Ishikawa (cell line): ENCODE data around the gene MTA1.

Experiments
- CEBPB ChIP-seq: IDR thresholded peaks from 2 replicates; pipeline ENCODE4 v1.6.1; 2012
- EP300 ChIP-seq: IDR thresholded peaks from 2 replicates; pipeline ENCODE4 v1.6.1; 2012; ENCODE audit warnings: borderline replicate concordance
- FOXM1 ChIP-seq: IDR thresholded peaks from 2 replicates; pipeline ENCODE4 v1.6.1; 2012; ENCODE audit warnings: low read depth, borderline replicate concordance
- RAD21 ChIP-seq: IDR thresholded peaks from 2 replicates; pipeline ENCODE4 v1.6.1; 2012; ENCODE audit warnings: low read depth
- TAF1 ChIP-seq: IDR thresholded peaks from 2 replicates; pipeline ENCODE4 v1.6.1; 2012; ENCODE audit warnings: low read depth, mild to moderate bottlenecking
- TF ChIP-seq, protein P1 (sequence below): IDR thresholded peaks from 2 replicates; pipeline ENCODE4 v1.6.1; 2012
- TF ChIP-seq, protein P2 (sequence below): IDR thresholded peaks from 2 replicates; pipeline ENCODE4 v1.6.1; 2012

DNA sequence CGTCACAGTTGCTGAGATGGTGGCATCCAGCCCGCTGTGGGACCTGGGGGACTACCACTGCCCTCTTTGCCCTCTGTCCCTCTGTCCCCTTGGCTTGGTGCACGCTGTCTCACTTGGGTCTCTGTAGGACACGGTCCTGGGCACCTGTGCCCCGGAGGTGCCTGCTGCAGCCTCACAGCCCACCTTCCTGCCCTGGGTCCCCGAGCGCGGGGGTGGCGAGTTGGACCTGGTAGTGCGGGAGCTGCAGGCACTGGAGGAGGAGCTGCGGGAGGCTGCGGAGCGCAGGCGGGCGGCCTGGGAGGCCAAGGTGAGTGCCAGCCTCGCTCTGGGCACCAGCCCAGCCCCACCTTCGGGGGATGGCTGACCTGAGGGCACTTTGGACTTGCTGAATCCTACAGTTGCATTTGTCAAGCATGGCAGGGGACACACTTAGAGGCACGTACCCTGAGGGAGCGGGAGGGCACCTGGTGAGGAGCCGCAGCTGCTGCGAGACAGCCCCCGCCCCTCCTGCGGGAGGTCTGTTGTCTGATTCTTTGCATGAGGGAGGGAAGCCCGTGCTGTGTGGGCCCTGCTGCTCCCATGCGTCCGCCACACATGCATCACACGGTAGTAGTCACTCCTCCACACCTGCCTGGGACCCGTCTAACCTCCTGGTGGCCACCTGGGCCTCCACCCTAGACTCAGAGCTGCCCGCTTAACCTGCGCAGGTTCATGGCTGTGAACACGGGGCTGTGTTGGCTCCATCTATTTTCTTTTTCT, 78.2 kb downstream of the MTA1 start:
- TF ChIP-seq, protein P1, sequence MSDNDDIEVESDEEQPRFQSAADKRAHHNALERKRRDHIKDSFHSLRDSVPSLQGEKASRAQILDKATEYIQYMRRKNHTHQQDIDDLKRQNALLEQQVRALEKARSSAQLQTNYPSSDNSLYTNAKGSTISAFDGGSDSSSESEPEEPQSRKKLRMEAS: no peak
- no peak for TF ChIP-seq CEBPB
- no peak for TF ChIP-seq RAD21
- no peak for TF ChIP-seq FOXM1
- no peak for TF ChIP-seq TAF1
- TF ChIP-seq EP300: no peak
- TF ChIP-seq, protein P2, sequence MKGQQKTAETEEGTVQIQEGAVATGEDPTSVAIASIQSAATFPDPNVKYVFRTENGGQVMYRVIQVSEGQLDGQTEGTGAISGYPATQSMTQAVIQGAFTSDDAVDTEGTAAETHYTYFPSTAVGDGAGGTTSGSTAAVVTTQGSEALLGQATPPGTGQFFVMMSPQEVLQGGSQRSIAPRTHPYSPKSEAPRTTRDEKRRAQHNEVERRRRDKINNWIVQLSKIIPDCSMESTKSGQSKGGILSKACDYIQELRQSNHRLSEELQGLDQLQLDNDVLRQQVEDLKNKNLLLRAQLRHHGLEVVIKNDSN: no peak
